Tibial nerve (tissue), 4 donors: ENCODE data around the gene BAIAP2L1. TPM values are rescaled to one million over a fixed set of nuclear protein-coding genes. Genes with fewer than 3 reads are reported as not detected.
"Not testable (repeated sequence)": the region's sequence is repeated elsewhere in the genome, so short reads cannot be mapped to it uniquely, and the experiment has no call there.

Experiments
- DNase-seq, 2 donors: peaks; one replicate each; pipeline ENCODE4 v3.0.0-alpha.2; 2019; ENCODE audit warnings: low spot score in 2 of 2
- H3K27ac ChIP-seq, 4 donors: fragments of 200-600 bp; sonication (generic) in 3 of 4; one replicate each; pipeline ENCODE4 v1.5.1; 2017 to 2019; ENCODE audit warnings: mild to moderate bottlenecking in 1 of 4
- H3K27me3 ChIP-seq, 2 donors: fragments of 200-600 bp; sonication (generic) in 1 of 2; one replicate each; pipeline versions ENCODE4 v1.5.1 to v1.6.0; 2017 to 2019
- H3K36me3 ChIP-seq, 3 donors: fragments of 200-600 bp; sonication (generic); one replicate each; pipeline ENCODE4 v1.5.1; 2018 to 2019
- H3K4me1 ChIP-seq, 4 donors: fragments of 200-600 bp; sonication (generic) in 3 of 4; one replicate each; pipeline ENCODE4 v1.5.1; 2017 to 2019
- H3K4me3 ChIP-seq, 4 donors: fragments of 200-600 bp; sonication (generic) in 3 of 4; one replicate each; pipeline ENCODE4 v1.5.1; 2017 to 2019; ENCODE audit warnings: mild to moderate bottlenecking in 1 of 4, moderate library complexity in 1 of 4
- H3K9me3 ChIP-seq, 4 donors: fragments of 200-600 bp; sonication (generic) in 3 of 4; one replicate each; pipeline ENCODE4 v1.5.1; 2017 to 2019
- EP300 ChIP-seq, 2 donors: sonication (generic); formaldehyde crosslinking; IDR thresholded peaks; one replicate each; pipeline ENCODE4 v1.6.1; 2017; ENCODE audit warnings: antibody characterized with exemption in 2 of 2, mild to moderate bottlenecking in 1 of 2
- POLR2A ChIP-seq, 2 donors: fragments of 450-650 bp; IDR thresholded peaks; one replicate each; pipeline ENCODE4 v1.6.1; 2017; ENCODE audit warnings: antibody characterized with exemption in 2 of 2, mild to moderate bottlenecking in 2 of 2, moderate library complexity in 2 of 2
- WGBS, 2 donors: methylation state at CpG; one replicate each; pipeline ENCODE4 v1.1.5; 2018; 5-methylcytosine and 5-hydroxymethylcytosine counted together
- total RNA-seq, 4 donors: library from RNA; depleted of rRNA; stranded (reverse); fragments of >200 nt; gene quantifications; one replicate each; pipeline ENCODE4 v1.1.0, GENCODE V29; 2016
- TF ChIP-seq, protein P1 (sequence below), 5 experiments: fragments of 200-600 bp in 3 of 5; fragments of 450-650 bp in 2 of 5; sonication (generic) in 3 of 5; IDR thresholded peaks; one replicate each; pipeline ENCODE4 v1.5.1; 2016 to 2019; ENCODE audit warnings: antibody characterized with exemption in 5 of 5, mild to moderate bottlenecking in 3 of 5, moderate library complexity in 2 of 5

Gene BAIAP2L1
- total RNA-seq, 4 donors from 2014 or later: 0.42 to 2.7 (median 1.7) TPM

DNA sequence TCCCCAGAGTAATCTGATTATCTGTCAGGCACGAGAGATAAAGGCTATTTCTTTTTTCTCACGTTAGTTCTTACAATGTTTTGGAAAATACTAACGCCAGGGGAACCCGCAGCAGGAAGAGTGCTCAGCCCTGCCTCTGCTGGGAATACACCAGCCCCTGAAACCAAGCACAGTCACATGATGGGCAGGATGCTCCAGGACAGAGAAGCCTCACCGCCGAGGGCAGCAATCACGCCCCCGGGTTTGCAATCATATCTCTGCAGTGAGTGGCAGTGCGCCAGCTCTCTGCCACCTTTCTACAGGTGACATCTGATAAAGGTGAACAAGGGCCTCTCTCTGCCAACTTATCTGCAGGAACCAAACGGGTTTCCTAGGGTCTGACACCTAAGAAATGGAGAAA, 79.6 kb downstream of the BAIAP2L1 start:
- Histone ChIP-seq H3K4me1 (no peaks in the 10 kb centered on the region), H3K27ac (no peak overlapping the region), H3K9me3 (peaks cover 0 to 16% (median 0%) of the 10 kb centered on the region in 4 donors), H3K4me3 (no peak overlapping the region), H3K27me3 (no peaks in the 10 kb centered on the region), H3K36me3 (peaks cover 0 to 10% (median 0%) of the 10 kb centered on the region in 3 donors)
- TF ChIP-seq, protein P1, sequence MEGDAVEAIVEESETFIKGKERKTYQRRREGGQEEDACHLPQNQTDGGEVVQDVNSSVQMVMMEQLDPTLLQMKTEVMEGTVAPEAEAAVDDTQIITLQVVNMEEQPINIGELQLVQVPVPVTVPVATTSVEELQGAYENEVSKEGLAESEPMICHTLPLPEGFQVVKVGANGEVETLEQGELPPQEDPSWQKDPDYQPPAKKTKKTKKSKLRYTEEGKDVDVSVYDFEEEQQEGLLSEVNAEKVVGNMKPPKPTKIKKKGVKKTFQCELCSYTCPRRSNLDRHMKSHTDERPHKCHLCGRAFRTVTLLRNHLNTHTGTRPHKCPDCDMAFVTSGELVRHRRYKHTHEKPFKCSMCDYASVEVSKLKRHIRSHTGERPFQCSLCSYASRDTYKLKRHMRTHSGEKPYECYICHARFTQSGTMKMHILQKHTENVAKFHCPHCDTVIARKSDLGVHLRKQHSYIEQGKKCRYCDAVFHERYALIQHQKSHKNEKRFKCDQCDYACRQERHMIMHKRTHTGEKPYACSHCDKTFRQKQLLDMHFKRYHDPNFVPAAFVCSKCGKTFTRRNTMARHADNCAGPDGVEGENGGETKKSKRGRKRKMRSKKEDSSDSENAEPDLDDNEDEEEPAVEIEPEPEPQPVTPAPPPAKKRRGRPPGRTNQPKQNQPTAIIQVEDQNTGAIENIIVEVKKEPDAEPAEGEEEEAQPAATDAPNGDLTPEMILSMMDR (IDR thresholded peaks at IDR 0.05): no peak
- TF ChIP-seq POLR2A (IDR thresholded peaks at IDR 0.05): no peak
- no peak for TF ChIP-seq EP300 (IDR thresholded peaks at IDR 0.05)
- WGBS, 2 donors: 71 to 77% methylated on average over 10 of the region's 10 CpGs
- DNase-seq: no peak

DNA sequence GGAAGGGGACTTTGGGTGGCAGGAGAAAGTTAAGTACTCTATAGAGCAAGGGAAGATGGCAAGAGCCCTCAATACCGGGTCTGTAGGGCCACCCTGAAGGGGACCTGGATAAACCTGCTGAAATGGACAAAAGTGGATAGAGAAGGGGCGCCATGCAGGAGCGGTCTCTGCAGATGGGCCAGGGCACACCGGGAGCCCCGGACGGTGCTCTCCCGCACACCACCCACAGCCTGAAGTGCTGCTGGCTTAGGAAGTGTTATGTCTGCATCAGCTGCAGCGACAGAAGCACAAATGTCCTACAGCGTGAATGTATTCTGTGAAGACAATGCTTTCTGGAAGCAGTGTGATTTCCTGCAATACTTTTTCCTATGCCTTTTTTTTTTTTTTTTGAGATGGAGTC, 81.7 kb downstream of the BAIAP2L1 start:
- no peak overlapping the region for H3K27ac ChIP-seq
- H3K27me3 ChIP-seq: no peaks in the 10 kb centered on the region
- no peak for TF ChIP-seq POLR2A (IDR thresholded peaks at IDR 0.05)
- TF ChIP-seq EP300 (IDR thresholded peaks at IDR 0.05): no peak
- TF ChIP-seq, protein P1 (IDR thresholded peaks at IDR 0.05): no peak
- H3K4me3 ChIP-seq: no peak overlapping the region
- H3K36me3 ChIP-seq: peaks cover 0 to 21% (median 0%) of the 10 kb centered on the region in 3 donors
- H3K4me1 ChIP-seq: no peaks in the 10 kb centered on the region
- no peak for DNase-seq
- H3K9me3 ChIP-seq: peaks cover 0 to 16% (median 0%) of the 10 kb centered on the region in 4 donors
- WGBS, 2 donors: 89 to 91% methylated on average over 9 of the region's 9 CpGs

DNA sequence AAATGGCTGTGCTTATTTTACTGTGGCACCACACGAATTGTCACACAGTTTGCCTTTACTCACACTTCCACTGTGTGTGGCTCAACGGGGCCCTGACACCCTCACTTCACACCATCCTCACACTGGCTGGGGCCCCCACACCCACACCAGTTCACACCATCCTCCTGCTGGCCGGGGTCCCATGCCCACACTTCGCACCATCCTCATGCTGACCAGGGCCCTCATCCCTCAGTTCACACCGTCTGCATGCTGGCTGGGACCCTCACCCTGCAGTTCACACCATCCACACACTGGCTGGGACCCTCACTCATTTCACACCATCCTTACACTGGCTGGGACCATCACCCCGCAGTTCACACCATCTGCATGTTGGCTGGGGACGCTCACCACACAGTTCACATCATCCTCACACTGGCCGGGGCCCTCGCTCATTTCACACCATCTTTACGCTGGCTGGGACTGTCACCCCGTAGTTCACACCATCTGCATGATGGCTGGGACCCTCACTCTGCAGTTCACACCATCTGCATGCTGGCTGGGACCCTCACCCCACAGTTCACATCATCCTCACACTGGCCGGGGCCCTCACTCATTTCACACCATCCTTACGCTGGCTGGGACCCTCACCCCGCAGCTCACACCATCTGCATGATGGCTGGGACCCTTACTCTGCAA, 83.4 kb downstream of the BAIAP2L1 start:
- Histone ChIP-seq H3K27me3 (no peaks in the 10 kb centered on the region), H3K4me1 (no peaks in the 10 kb centered on the region), H3K9me3 (peaks cover 0 to 11% (median 0%) of the 10 kb centered on the region in 4 donors), H3K4me3 (no peak overlapping the region), H3K27ac (no peak overlapping the region), H3K36me3 (peaks cover 0 to 18% (median 0%) of the 10 kb centered on the region in 3 donors)
- DNase-seq: no peak
- 95% methylated on average over 14 of the region's 14 CpGs for WGBS, 2 donors
- TF ChIP-seq, protein P1 (IDR thresholded peaks at IDR 0.05): no peak
- TF ChIP-seq EP300 (IDR thresholded peaks at IDR 0.05) (no peak), POLR2A (IDR thresholded peaks at IDR 0.05) (no peak)

- not testable (repeated sequence) for H3K4me1 ChIP-seq, H3K4me3 ChIP-seq, H3K27ac ChIP-seq, DNase-seq, H3K27me3 ChIP-seq, H3K9me3 ChIP-seq
- 91 to 92% methylated on average over 4 of the region's 4 CpGs for WGBS, 2 donors
- peaks cover 0 to 22% (median 0%) of the 10 kb centered on the region in 3 donors for H3K36me3 ChIP-seq
Measured at GRCh38 chr7:98315994-98316527, 84.8 kb downstream of the BAIAP2L1 start.

DNA sequence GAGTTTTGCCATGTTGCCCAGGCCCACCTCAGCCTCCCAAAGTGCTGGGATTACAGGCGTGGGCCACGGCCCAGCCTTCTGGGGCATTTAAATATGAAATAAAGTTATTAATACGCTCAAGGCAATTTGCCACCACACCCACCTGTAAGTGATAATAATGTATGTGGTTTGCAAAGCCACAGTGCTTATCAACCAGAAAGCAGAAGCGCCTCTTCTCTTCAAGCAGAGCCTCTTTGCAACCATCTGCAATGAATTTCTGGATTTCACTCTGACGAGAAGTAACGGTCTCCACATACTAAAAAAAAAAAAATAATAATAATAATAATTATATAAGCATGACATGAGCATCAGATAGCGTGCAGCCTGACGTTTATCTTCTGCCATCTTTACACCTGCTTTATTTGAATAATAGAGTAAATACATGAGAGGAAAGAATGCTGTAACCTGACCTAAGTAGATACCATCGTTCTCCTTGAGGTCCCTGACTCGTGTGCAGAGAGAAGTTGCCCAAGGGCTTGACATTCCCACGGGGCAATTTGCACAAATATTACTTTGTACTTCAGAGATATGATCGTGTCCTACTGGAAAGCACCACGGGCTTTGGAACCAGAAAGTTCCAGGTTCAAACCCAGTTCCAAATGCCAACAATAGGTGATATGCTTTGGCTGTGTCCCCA, 85.4 kb downstream of the BAIAP2L1 start:
- Histone ChIP-seq H3K36me3 (peaks cover 0 to 22% (median 0%) of the 10 kb centered on the region in 3 donors), H3K4me3 (no peak overlapping the region), H3K27ac (no peak overlapping the region), H3K4me1 (no peaks in the 10 kb centered on the region), H3K9me3 (peaks cover 0 to 4% (median 0%) of the 10 kb centered on the region in 4 donors), H3K27me3 (no peaks in the 10 kb centered on the region)
- 71 to 76% methylated on average over 13 of the region's 13 CpGs for WGBS, 2 donors
- TF ChIP-seq POLR2A (IDR thresholded peaks at IDR 0.05): no peak
- TF ChIP-seq EP300 (IDR thresholded peaks at IDR 0.05): no peak
- TF ChIP-seq, protein P1 (IDR thresholded peaks at IDR 0.05): no peak
- no peak for DNase-seq
